Right forelimb (tissue), 1 donor: ENCODE data around the gene FAM13A.
A peak's percentile ranks its signal among the peaks of the same experiment; 100 is the strongest.

ENCODE experiments used
- DNase-seq: peaks from one replicate; pipeline ENCODE4 v3.0.0-alpha.2; 2018

FAM13A gene

GRCh38 chr4:88737307-88737941 lies 319.6 kb downstream of the FAM13A start:
- no peak for DNase-seq

GRCh38 chr4:88736264-88736663 lies 320.7 kb downstream of the FAM13A start:
- DNase-seq, result no peak

- DNase-seq, result no peak
Observed at GRCh38 chr4:88735564-88735963, 321.4 kb downstream of the FAM13A start.

- no peak for DNase-seq
Observed at GRCh38 chr4:88734403-88734949, 322.5 kb downstream of the FAM13A start.

- DNase-seq, result no peak
Observed at GRCh38 chr4:88732714-88733368, 324.1 kb downstream of the FAM13A start.

DNA sequence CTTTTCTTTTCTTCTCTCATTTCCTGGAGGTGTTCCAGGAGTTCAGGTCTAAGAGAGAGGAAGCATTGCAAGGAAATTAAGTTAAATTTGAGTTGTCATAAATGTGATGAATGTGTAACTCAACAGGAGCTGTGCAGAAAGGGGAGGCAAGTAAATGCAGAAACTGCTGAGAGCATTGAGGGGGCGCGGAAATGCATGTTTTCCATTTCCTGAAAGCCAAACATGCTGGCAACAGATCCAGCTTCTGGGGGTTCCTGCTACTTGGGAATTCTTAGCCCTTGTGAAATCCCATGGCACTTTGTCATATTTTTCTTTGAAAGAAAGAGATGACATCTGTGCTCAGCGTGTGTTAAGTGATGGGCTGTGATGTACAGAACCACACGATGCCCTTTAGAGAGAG lies 325.6 kb downstream of the FAM13A start:
- DNase-seq, result no peak

GRCh38 chr4:88730811-88731210 lies 326.2 kb downstream of the FAM13A start:
- no peak for DNase-seq

DNA sequence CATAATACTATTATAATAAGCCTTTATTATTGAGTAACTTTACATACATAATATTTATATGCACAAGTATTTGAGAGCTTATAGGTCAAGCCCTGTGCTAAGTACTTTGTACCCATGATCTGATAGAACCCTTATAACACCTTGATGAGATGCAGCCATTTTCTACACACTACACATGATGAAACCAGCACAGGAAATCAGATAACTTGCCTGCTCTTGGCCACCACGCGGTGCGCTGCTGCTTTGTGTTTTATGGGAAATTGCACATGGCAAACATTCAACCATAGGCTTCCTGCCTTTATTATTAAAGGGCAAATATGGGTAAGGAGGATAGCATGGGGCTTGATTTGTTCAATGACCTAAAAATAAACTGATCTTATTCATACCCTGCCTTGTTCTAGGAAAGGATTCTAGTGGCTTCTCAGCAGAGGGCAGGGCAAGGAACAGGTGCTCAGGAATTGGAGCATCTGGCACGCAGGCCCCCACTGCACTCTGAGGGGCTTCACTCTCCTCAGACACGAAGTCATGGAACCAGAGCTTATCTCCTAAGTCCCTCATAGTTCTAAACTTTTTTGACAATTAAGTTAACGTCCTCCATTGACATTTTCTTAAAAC lies 327.7 kb downstream of the FAM13A start:
- no peak for DNase-seq

DNA sequence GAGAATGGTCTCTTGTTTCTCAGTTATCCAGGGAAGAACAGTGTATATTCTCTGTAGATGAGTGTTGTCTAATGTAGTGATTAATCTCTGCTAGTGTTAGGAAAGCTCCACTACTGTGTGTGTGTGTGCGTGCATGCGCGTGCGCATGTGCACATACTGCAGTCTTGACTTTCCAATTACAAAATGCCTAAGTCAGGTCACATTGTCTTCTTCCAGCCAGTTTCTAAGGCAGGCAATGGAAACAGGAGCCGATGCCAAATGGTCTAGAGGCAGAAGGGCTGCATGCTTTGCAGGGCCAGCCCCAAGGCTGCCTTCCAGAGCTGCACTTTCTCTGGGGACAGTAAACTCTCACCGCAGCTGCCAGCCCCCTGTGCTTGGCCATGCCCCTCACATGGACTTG lies 328.8 kb downstream of the FAM13A start:
- no peak for DNase-seq

GRCh38 chr4:88725986-88726385 lies 331.0 kb downstream of the FAM13A start:
- no peak for DNase-seq

- no peak for DNase-seq
Observed at GRCh38 chr4:88725143-88725542, 331.8 kb downstream of the FAM13A start.

GRCh38 chr4:88724406-88724805 lies 332.6 kb downstream of the FAM13A start:
- DNase-seq, result no peak

DNA sequence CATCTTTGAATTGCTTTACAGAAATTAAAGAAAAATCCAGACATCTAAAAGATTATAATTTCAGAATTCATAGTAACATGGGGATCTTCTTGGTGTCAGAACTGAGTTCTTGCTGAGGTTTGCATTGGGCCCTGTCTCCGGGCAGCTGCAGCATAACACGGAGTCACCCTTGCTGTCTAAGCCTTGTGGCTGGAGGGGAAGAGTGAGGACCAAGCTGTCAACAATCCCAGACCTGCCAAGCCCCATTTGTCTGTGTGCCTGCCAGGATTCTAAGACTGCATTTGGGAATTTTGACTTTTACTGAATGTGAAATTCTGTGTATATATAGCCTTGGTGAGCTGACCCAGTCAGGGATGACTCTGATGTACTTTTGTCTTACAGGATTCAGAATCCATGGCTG lies 334.2 kb downstream of the FAM13A start:
- no peak for DNase-seq

DNA sequence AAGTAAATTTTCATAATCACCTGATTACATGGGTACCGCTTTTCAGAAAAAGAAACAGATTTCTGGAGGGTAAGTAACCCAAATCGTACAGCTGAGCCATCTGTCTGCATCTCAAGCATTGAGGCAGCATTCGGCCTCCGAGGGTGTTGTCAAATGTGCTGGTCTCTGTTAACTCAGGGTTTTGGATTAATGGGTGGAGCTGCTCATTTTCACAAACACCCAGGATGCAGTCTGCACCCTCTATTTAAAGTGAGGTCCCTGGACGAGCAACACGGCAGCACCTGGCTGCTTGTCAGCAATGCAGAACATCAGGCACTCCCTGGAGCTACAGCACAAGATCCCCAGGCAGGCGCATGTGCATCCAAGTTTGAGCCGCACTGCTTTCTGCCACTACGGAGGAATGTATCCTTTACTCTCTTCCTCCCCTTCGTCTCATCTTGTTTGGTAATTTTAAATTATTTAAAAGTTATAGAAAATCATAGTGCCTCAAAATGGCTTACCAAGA lies 334.7 kb downstream of the FAM13A start:
- no peak for DNase-seq

DNA sequence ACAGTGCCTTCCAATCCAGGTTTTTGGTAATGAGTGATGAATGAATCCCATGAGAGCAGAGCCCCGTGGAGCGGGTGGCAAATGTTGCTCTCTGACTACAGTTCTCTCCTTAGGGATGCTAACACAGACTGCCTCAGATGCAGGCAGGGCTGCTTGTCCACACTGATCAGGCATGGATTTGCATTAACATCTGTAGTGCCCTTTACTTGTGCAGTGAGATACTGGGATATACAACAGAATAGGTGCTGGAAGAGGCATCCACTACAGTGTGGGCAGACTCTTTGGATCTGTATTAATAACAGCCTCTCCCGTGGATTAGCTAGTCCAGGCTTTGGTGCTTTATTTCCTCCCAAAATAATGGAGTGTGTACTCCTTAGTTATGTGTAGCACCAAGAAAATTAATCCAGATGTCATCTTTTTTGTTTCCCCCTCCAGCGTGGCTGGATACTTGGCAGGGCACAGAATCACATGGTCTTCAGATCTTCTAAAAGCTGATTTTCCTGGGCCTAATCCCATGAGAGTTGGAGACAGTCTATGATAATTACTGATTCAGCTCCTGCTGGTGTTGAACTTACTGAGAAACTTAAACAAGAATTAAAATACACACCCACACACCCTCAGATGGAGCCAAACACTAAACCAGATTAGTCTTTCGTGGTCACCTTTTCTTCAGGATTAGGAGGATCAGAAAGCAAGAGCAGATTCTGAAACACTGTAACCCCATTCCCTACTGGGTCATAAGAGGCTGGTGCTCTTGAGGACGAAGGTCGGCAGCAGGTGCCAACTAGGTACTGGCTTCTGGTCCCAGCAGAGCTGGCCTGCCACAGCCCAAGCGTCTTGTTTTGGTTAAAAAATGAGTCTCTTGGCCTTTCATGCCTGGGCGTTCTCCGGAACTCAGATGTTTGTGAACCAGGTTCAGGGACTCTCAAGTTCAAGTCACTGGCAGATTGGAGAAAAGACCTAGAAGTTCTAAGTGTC lies 336.2 kb downstream of the FAM13A start:
- no peak for DNase-seq

DNA sequence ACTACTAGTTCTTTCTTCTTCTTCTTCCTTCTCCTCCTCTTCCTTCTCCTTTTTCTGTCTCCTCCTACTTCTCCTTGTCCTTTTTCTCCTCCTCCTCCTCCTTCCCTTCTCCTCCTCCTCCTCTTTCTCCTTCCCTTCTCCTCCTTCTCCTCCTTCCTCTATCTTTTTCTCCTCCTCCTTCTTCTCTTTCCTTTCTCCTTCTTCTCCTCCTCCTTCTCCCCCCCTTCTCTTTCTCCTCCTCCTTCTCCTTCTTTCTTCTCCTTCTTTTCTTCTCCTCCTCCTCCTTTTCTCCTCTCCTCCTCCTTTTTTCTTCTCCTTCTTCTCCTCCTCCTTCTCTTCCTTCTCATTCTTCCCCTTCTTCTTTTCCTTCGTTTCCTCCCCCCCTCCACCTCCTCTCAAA lies 337.6 kb downstream of the FAM13A start:
- DNase-seq, result no peak

DNA sequence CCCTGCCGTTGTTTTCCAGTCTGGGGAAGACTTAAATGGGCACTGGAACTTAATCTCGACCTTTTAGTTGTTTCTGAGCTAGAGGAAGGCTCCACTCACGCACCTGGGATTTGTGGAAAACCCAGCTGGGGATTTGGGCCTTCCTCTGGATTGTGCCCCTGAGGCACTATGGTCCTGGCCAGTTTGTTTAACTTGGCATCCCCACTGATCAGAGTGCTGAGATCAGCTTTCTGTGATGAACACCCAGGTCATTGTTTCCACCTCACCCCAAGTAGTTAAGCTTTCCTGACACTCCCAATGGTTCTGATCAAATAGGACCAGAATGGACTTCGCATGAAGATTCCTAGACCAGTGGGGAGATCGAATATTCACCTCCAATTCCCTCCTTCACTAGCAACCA lies 338.9 kb downstream of the FAM13A start:
- DNase-seq, result no peak

GRCh38 chr4:88713782-88714181 lies 343.2 kb downstream of the FAM13A start:
- DNase-seq, result no peak

DNA sequence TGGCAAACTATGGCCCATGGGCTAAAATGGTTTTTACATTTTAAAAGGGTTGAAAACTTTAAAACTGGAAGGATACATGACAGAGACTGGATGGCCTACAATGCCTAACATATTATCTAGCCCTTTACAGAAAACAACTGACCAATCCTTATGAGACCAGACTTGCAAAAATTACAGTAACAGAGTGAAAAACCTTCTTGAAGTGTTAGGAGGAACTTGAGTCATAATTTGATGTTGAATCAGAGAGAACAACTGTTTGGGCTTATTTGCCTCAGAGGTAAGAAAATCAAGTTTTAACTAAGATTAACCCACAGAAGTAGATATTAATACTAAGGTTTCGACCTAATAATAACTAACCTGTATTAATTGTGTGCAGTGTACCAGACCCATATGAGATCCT lies 347.0 kb downstream of the FAM13A start:
- no peak for DNase-seq

DNA sequence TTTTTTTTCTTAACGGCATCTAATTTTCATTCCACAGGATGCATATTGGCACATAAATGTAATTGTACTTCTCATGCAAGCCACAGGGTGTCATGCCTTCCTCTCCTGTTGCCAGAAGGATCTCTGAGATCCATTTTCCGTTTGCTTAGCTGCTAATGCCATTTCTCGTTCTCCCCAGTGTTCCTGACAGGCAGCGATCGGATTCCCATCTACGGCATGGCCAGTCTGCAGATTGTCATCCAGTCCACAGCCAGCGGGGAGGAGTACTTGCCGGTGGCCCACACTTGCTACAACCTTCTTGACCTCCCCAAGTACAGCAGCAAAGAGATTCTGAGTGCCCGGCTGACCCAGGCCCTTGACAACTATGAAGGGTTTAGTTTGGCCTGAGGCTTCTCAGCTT lies 350.4 kb downstream of the FAM13A start:
- peak; percentile 58 for DNase-seq

DNA sequence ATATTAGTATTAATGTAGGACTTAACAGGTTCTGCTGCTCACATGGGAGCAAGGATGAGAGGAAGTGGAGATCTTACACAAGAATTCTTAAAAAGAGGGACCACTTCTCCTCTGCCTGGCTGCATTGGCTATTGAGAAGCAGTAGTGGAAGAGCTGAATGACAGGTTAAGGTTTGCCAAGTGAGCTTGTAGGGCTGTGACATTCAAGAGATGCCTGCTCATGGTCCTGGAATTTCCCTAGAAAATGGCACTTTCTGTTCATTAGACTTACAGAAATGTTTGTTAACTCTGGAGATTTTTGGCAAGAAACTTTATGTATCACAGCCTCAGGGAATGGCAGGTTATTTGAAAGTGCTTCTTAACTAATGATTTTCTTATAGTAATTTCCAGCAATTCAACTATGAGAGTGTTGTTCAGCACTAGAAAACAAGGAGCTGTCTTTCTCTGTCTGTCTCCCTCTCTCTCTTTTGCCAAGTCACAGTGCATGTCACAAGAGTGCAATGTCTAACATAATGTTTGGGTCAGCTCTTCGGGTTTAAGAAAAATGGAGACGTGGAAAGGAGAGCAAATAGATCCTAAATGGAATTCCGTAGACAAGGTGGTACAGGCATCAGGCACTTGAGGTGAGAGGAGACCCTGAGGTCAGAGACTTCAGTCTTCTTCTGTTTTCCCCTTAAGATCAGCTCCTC lies 351.0 kb downstream of the FAM13A start:
- no peak for DNase-seq

- DNase-seq, result no peak
Observed at GRCh38 chr4:88705223-88705622, 351.8 kb downstream of the FAM13A start.
